ENCODE data around the gene UBTD1. TPM values are rescaled to one million over a fixed set of nuclear protein-coding genes. Genes with fewer than 3 reads are reported as not detected.
"Not testable (repeated sequence)": the region's sequence is repeated elsewhere in the genome, so short reads cannot be mapped to it uniquely, and the experiment has no call there.

UBTD1 gene
- total RNA-seq, 6 experiments from 2014 or later: 5.4 to 8.8 (median 7.0) TPM

DNA sequence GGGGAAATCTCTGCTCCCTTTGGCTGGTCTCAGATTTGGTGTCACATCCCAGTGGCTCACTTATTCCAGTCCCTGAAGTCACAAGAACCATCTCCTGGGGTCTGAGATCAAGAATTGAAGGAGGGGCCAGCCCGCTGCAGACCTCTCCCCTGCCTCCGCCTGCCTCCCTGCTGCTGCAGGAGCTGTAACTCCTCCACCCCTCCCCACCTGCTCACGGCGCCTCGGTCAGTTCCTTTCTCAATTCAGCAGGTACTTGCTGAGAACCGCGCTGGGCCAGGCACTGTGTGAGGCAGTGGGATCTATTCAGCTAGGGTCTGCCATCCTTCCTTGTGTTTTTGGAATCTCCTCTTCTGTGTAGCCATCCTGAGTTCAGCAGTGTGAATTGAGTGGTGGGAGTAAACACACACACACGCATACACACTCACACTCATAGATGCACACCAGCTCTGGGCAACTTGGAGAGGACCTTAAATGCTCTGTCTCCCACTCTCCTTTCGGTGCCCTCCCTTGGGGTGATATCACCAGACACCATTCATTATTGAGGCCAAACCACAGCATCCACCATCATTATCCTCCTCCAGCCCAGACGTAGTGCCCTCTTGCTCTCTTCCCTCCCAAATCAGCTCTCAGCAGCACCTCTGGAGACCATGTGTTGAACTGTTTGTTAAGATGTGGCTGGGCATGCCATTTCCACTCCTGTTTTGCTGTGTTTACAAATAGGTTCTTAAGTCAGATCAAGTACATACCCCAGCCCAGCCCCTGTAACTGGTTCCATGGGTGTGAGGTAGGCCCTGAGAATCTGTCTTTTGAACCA lies 51.8 kb downstream of the UBTD1 start:
- no peaks in the 10 kb centered on the region for H3K9me3 ChIP-seq
- no peaks in the 10 kb centered on the region for H3K27me3 ChIP-seq
- H3K36me3 ChIP-seq: no peaks in the 10 kb centered on the region
- no peak overlapping the region for H3K4me3 ChIP-seq
- ATAC-seq: no peak
- no peaks in the 10 kb centered on the region for H3K4me1 ChIP-seq
- H3K27ac ChIP-seq: no peak overlapping the region
- DNase-seq: peak in 1 of 3 donors; percentile 40
- intact Hi-C loops (cut with DNase I): loop anchor here in 1 of 2 donors (5.0 kb wide), 1 partner anchor 88 kb away; no protein-coding TSS in a partner anchor
- 89% methylated on average over 10 of the region's 10 CpGs for WGBS (ENCODE audit: insufficient coverage, low coverage, low lambda C conversion rate, missing lambda C conversion rate)
- TF ChIP-seq, protein P1, sequence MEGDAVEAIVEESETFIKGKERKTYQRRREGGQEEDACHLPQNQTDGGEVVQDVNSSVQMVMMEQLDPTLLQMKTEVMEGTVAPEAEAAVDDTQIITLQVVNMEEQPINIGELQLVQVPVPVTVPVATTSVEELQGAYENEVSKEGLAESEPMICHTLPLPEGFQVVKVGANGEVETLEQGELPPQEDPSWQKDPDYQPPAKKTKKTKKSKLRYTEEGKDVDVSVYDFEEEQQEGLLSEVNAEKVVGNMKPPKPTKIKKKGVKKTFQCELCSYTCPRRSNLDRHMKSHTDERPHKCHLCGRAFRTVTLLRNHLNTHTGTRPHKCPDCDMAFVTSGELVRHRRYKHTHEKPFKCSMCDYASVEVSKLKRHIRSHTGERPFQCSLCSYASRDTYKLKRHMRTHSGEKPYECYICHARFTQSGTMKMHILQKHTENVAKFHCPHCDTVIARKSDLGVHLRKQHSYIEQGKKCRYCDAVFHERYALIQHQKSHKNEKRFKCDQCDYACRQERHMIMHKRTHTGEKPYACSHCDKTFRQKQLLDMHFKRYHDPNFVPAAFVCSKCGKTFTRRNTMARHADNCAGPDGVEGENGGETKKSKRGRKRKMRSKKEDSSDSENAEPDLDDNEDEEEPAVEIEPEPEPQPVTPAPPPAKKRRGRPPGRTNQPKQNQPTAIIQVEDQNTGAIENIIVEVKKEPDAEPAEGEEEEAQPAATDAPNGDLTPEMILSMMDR (IDR thresholded peaks at IDR 0.05): no peak
- TF ChIP-seq POLR2A (IDR thresholded peaks at IDR 0.05): no peak

- Histone ChIP-seq H3K9me3 (no peaks in the 10 kb centered on the region), H3K4me3 (no peak overlapping the region), H3K27me3 (no peaks in the 10 kb centered on the region), H3K27ac (no peak overlapping the region), H3K36me3 (no peaks in the 10 kb centered on the region), H3K4me1 (no peaks in the 10 kb centered on the region)
- no peak for ATAC-seq
- intact Hi-C loops (cut with DNase I): loop anchor here in 1 of 2 donors (5.0 kb wide), 1 partner anchor 89 kb away; no protein-coding TSS in a partner anchor
- TF ChIP-seq POLR2A (IDR thresholded peaks at IDR 0.05): no peak
- TF ChIP-seq, protein P1 (IDR thresholded peaks at IDR 0.05): no peak
- DNase-seq: peak in 1 of 3 donors; percentile 9
- WGBS (ENCODE audit: insufficient coverage, low coverage, low lambda C conversion rate, missing lambda C conversion rate): 77% methylated on average over 6 of the region's 6 CpGs
These were observed 52.5 kb downstream of the UBTD1 start for GRCh38 chr10:97551271-97551670.

- Histone ChIP-seq H3K36me3 (no peaks in the 10 kb centered on the region), H3K4me3 (no peak overlapping the region), H3K27me3 (no peaks in the 10 kb centered on the region), H3K9me3 (no peaks in the 10 kb centered on the region), H3K4me1 (no peaks in the 10 kb centered on the region), H3K27ac (no peak overlapping the region)
- ATAC-seq: peak; percentile 99 to 100 (median 99)
- 26% methylated on average over 4 of the region's 6 CpGs for WGBS (ENCODE audit: insufficient coverage, low coverage, low lambda C conversion rate, missing lambda C conversion rate)
- TF ChIP-seq, protein P1 (IDR thresholded peaks at IDR 0.05): peak; percentile 73 to 82 (median 78)
- no peak for TF ChIP-seq POLR2A (IDR thresholded peaks at IDR 0.05)
- DNase-seq: peak; percentile 71 to 74 (median 73)
- intact Hi-C loops (cut with DNase I): loop anchor here in 1 of 2 donors (5.0 kb wide), 1 partner anchor 91 kb away; no protein-coding TSS in a partner anchor
These were observed 54.9 kb downstream of the UBTD1 start for GRCh38 chr10:97553575-97554031.

GRCh38 chr10:97554336-97554735 lies 55.6 kb downstream of the UBTD1 start:
- intact Hi-C loops (cut with DNase I): loop anchor here in 1 of 2 donors (5.0 kb wide), 1 partner anchor 92 kb away; no protein-coding TSS in a partner anchor
- not testable (repeated sequence) for ATAC-seq, H3K27ac ChIP-seq, H3K27me3 ChIP-seq, H3K36me3 ChIP-seq, H3K9me3 ChIP-seq, DNase-seq, H3K4me3 ChIP-seq, H3K4me1 ChIP-seq
- 84% methylated on average over 5 of the region's 5 CpGs for WGBS (ENCODE audit: insufficient coverage, low coverage, low lambda C conversion rate, missing lambda C conversion rate)

- H3K36me3 ChIP-seq; ATAC-seq; H3K27ac ChIP-seq; DNase-seq; H3K9me3 ChIP-seq; H3K4me3 ChIP-seq; H3K27me3 ChIP-seq; intact Hi-C loops (cut with DNase I); H3K4me1 ChIP-seq: not testable (repeated sequence)
- WGBS (ENCODE audit: insufficient coverage, low coverage, low lambda C conversion rate, missing lambda C conversion rate): 83% methylated on average over 6 of the region's 10 CpGs
These were observed 56.8 kb downstream of the UBTD1 start for GRCh38 chr10:97555541-97555940.
